Thoracic aorta (tissue), 2 donors: ENCODE data around the gene ALCAM. TPM values are rescaled to one million over a fixed set of nuclear protein-coding genes. Genes with fewer than 3 reads are reported as not detected.

ENCODE experiments used
- ATAC-seq: fragments of 150-250 bp; one replicate; pipeline ENCODE4 v1.8.0; 2017; ENCODE audit warnings: low read depth; ENCODE audit not compliant: insufficient number of reproducible peaks, low FRiP score
- DNase-seq: peaks from one replicate; pipeline ENCODE4 v3.0.0-alpha.2; 2020; ENCODE audit warnings: low spot score
- H3K27ac ChIP-seq, 2 donors: fragments of 200-600 bp; sonication (generic); 1 replicate in 1 of 2; 2 replicates in 1 of 2; pipeline ENCODE4 v1.5.1; 2016; ENCODE audit warnings: mild to moderate bottlenecking in 2 of 2, moderate library complexity in 2 of 2
- H3K27me3 ChIP-seq: fragments of 200-600 bp; sonication (generic); replicated peaks from 2 replicates; pipeline ENCODE4 v1.6.0; 2016; ENCODE audit warnings: mild to moderate bottlenecking; ENCODE audit not compliant: insufficient read depth
- H3K36me3 ChIP-seq: fragments of 200-600 bp; sonication (generic); one replicate; pipeline ENCODE4 v1.5.1; 2016
- H3K4me1 ChIP-seq, 2 donors: fragments of 200-600 bp; sonication (generic); 1 replicate in 1 of 2; 2 replicates in 1 of 2; pipeline versions ENCODE4 v1.5.1 to v1.6.0; 2016; ENCODE audit warnings: low read depth in 2 of 2, mild to moderate bottlenecking in 1 of 2; ENCODE audit not compliant: control insufficient read depth in 1 of 2
- H3K4me3 ChIP-seq: fragments of 200-600 bp; sonication (generic); 2 replicates; pipeline ENCODE4 v1.5.1; 2016; ENCODE audit warnings: mild to moderate bottlenecking
- H3K9me3 ChIP-seq: fragments of 200-600 bp; sonication (generic); 2 replicates; pipeline ENCODE4 v1.5.1; 2016
- total RNA-seq, 2 donors: library from RNA; depleted of rRNA; stranded (reverse); fragments of >200 nt; gene quantifications; one replicate each; pipeline versions ENCODE4 v1.1.0 to v1.2.3, GENCODE V29; 2016
- TF ChIP-seq, protein P1 (sequence below): fragments of 200-600 bp; sonication (generic); IDR thresholded peaks from one replicate; pipeline ENCODE4 v1.5.1; 2019; ENCODE audit warnings: antibody characterized with exemption

ALCAM gene
- total RNA-seq, 2 donors from 2014 or later: 109 to 122 TPM

- ATAC-seq: no peak
- H3K4me3 ChIP-seq: no peak overlapping the region
- H3K27ac ChIP-seq: no peak overlapping the region
- DNase-seq: no peak
- H3K4me1 ChIP-seq: no peaks in the 10 kb centered on the region
- TF ChIP-seq, protein P1, sequence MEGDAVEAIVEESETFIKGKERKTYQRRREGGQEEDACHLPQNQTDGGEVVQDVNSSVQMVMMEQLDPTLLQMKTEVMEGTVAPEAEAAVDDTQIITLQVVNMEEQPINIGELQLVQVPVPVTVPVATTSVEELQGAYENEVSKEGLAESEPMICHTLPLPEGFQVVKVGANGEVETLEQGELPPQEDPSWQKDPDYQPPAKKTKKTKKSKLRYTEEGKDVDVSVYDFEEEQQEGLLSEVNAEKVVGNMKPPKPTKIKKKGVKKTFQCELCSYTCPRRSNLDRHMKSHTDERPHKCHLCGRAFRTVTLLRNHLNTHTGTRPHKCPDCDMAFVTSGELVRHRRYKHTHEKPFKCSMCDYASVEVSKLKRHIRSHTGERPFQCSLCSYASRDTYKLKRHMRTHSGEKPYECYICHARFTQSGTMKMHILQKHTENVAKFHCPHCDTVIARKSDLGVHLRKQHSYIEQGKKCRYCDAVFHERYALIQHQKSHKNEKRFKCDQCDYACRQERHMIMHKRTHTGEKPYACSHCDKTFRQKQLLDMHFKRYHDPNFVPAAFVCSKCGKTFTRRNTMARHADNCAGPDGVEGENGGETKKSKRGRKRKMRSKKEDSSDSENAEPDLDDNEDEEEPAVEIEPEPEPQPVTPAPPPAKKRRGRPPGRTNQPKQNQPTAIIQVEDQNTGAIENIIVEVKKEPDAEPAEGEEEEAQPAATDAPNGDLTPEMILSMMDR: no peak
- no peaks in the 10 kb centered on the region for H3K27me3 ChIP-seq
- H3K36me3 ChIP-seq: no peaks in the 10 kb centered on the region
- no peaks in the 10 kb centered on the region for H3K9me3 ChIP-seq
These were observed 78.0 kb downstream of the ALCAM start for GRCh38 chr3:105444725-105445124.

- H3K4me1 ChIP-seq: no peaks in the 10 kb centered on the region
- no peak overlapping the region for H3K27ac ChIP-seq
- H3K4me3 ChIP-seq: no peak overlapping the region
- no peak for ATAC-seq
- no peaks in the 10 kb centered on the region for H3K36me3 ChIP-seq
- H3K27me3 ChIP-seq: no peaks in the 10 kb centered on the region
- no peak for DNase-seq
- H3K9me3 ChIP-seq: no peaks in the 10 kb centered on the region
- TF ChIP-seq, protein P1: no peak
These were observed 81.8 kb downstream of the ALCAM start for GRCh38 chr3:105448338-105448982.

- Histone ChIP-seq H3K4me3 (no peak overlapping the region), H3K27ac (no peak overlapping the region), H3K27me3 (no peaks in the 10 kb centered on the region), H3K9me3 (no peaks in the 10 kb centered on the region), H3K4me1 (no peaks in the 10 kb centered on the region), H3K36me3 (no peaks in the 10 kb centered on the region)
- no peak for ATAC-seq
- TF ChIP-seq, protein P1: no peak
- no peak for DNase-seq
These were observed 82.7 kb downstream of the ALCAM start for GRCh38 chr3:105449414-105449813.

DNA sequence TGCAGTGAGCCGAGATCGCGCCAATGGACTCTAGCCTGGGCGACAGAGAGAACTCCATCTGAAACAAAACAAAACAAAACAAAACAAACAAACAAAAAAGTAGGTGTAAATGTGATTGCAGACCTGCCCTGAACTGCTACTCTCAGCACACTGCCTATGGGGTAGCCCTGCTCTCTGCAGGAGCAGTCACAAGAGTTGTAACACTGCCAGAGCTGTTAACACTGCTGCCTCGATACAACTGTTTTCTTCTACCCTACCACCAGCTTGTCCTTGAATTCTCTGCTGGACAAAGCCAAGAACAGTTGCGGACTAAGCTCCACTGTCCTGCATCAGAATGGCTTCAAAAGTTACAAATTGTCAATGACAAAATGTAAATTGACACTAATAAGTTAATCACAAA is 89.3 kb downstream of the ALCAM start:
- no peaks in the 10 kb centered on the region for H3K9me3 ChIP-seq
- H3K4me3 ChIP-seq: no peak overlapping the region
- ATAC-seq: no peak
- peaks cover 9 to 16% of the 10 kb centered on the region in 2 donors for H3K4me1 ChIP-seq
- no peak overlapping the region for H3K27ac ChIP-seq
- no peaks in the 10 kb centered on the region for H3K36me3 ChIP-seq
- DNase-seq: no peak
- TF ChIP-seq, protein P1: no peak
- H3K27me3 ChIP-seq: no peaks in the 10 kb centered on the region

GRCh38 chr3:105458518-105459215 is 92.0 kb downstream of the ALCAM start:
- DNase-seq (no peak), ATAC-seq (no peak)
- H3K27ac ChIP-seq: no peak overlapping the region
- H3K27me3 ChIP-seq: no peaks in the 10 kb centered on the region
- no peaks in the 10 kb centered on the region for H3K36me3 ChIP-seq
- TF ChIP-seq, protein P1: no peak
- no peak overlapping the region for H3K4me3 ChIP-seq
- no peaks in the 10 kb centered on the region for H3K9me3 ChIP-seq
- peaks cover 9 to 18% of the 10 kb centered on the region in 2 donors for H3K4me1 ChIP-seq
